Measurements from ENCODE around the gene ASXL1.

The ASXL1 gene

DNA sequence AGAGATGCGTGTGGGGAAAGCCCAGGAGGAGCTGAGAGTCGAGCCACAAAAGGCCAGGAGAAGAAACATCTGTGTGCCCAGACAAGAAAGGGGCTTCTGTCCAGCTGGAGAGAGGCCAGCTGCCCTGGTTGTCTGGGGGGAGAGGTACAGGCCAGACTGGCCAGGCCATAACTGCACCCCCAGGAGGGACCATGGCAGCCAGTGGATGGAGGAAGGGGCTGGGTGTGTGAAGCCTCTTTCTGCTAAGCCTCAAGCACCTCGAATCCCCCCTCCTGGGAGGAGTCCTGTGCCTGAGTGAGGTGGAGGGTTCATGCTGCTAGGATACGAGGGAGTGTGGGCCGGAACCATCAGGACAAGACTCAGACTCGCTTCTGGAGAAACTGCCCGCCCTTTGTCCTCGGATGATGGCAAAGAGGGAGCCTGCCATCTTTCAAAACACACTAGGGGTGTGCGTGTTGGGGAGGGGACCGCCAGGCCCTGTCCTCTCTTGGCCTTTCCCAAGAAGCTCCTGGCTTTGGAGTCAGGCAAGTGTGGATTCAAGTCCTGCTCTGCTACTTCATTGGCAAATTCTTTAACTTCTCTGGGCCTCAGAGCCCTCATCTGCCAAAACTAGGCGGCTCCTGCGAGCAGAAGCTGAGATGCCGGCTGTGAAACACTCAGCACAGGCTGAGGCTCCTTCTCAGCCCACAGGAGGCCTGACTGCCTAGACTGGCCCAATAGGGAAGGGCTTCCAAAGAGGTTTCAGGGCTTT lies 90.3 kb downstream of the ASXL1 start:
- TF ChIP-seq, protein P1, sequence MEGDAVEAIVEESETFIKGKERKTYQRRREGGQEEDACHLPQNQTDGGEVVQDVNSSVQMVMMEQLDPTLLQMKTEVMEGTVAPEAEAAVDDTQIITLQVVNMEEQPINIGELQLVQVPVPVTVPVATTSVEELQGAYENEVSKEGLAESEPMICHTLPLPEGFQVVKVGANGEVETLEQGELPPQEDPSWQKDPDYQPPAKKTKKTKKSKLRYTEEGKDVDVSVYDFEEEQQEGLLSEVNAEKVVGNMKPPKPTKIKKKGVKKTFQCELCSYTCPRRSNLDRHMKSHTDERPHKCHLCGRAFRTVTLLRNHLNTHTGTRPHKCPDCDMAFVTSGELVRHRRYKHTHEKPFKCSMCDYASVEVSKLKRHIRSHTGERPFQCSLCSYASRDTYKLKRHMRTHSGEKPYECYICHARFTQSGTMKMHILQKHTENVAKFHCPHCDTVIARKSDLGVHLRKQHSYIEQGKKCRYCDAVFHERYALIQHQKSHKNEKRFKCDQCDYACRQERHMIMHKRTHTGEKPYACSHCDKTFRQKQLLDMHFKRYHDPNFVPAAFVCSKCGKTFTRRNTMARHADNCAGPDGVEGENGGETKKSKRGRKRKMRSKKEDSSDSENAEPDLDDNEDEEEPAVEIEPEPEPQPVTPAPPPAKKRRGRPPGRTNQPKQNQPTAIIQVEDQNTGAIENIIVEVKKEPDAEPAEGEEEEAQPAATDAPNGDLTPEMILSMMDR (IDR thresholded peaks at IDR 0.05; ENCODE audit: insufficient read depth, low read depth, low read length, missing control alignments) = no peak

DNA sequence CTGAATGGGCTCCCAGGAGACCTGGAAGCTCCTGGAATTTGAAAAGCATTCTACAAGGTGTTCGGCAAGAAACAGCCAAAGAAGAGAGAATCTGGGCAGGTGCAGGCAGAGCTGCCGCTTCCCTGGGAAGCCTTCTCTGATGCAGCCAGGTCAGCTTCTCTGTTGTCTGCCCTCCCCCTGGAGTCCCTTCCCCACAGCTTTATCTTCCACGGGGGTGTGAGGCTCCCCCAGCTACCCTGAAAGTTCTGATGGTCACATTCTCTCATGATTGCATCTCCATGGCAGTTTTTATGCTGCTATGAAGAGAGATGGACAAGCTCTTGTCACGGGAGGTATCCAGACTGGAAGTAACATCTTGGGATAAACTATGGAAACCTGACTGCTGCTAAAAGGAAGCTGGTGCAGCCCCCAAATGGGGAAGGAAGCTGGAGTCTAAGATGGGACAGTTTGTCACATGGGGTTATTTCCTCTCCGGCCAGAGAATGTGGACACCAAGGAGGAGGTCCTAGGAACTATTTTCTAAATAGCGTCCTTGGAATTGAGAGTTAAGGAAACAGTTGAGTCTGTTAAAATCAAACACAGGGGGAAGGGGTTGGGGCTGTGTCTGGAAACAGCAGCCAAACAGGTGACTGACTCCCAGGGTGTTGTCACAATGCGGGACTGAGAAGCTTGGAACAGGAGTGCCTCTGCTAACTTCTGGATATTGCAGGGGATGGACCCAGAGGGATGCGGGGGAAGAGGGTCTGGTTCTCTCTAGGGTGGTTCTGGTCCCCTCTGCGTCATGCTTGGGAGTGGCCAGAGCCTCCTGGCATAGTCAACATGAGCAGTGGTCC lies 91.1 kb downstream of the ASXL1 start:
- TF ChIP-seq, protein P1 (IDR thresholded peaks at IDR 0.05; ENCODE audit: insufficient read depth, low read depth, low read length, missing control alignments) = no peak
- no peak overlapping the region for H3K4me3 ChIP-seq (ENCODE audit: low read depth, low read length)
- DNase-seq (ENCODE audit: low read depth) = no peak

More for the DNA sequence above, 90.3 kb downstream of the ASXL1 start:
- no peak for DNase-seq (ENCODE audit: low read depth)
- H3K4me3 ChIP-seq (ENCODE audit: low read depth, low read length) = no peak overlapping the region

DNA sequence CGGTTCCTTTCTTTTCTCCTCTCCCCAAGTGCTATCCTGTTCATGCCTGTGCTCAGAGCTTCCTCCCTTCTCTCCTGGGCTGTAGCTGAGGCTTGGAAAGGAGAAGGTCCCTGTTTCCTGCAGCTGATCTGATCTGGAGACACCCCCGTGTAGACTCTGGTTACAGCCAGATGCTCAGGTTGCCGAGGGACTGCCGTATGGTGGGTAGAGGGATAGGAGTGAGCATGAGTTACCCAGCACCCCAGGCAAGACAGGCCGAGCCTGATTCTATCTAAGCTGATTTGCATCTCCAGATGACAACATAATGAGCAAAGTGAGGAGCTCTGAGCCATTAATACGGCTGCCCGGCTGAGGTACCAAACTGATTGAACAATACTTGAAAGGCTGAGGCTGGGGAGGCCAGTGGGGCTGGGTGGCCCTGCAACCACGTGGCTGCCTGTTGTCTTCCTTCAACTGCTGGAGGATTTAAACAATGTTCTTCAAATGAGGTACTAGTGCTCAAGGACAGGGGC lies 91.8 kb downstream of the ASXL1 start:
- H3K4me3 ChIP-seq (ENCODE audit: low read depth, low read length) = no peak overlapping the region
- TF ChIP-seq, protein P1 (IDR thresholded peaks at IDR 0.05; ENCODE audit: insufficient read depth, low read depth, low read length, missing control alignments) = no peak
- DNase-seq (ENCODE audit: low read depth) = no peak

DNA sequence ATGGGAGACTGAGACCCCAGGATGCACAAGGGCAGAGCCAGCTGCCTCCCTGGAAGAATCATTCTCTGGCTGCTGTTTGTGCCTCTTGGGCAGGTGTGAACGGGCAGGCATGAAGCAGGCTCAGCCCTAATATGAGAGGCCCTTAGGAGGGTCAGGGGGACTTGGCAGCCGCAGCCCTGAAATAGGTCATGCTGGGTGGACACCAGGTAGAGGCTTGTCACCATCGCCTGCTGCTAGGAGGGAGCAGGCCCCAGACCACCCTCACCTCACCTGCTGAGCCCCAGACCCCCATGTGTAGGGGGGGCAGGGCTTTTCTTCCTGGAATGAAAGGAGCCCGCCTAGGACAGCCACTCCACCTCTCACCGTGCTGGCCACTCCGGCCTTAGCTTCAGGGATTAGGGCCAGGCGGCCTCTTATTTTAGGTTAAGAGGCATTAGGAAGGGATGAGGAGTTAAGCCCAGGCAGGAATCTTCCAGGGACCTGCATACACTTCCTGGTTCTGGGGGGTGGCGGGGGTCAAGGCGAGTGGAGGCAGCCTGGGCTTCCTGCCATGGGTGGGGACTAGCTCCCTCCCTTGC lies 92.4 kb downstream of the ASXL1 start:
- DNase-seq (ENCODE audit: low read depth) = no peak
- H3K4me3 ChIP-seq (ENCODE audit: low read depth, low read length) = no peak overlapping the region
- TF ChIP-seq, protein P1 (IDR thresholded peaks at IDR 0.05; ENCODE audit: insufficient read depth, low read depth, low read length, missing control alignments) = no peak

DNA sequence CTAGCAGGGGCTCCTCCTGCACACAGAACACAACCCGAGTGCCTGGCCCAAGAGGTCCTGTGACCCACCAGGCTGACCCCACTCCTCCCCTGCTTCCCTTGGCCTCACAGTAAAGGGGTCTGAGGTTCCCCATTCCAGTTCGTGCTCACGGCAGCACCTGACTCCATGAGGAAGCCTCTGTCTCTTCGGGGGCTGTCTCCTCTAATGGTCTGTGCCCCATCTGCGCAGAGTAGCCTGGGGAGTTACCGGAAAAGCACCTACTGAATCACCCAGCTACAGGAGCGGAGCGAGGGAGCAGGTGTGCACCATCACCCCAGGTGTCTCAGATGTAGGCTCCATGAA lies 93.2 kb downstream of the ASXL1 start:
- H3K4me3 ChIP-seq (ENCODE audit: low read depth, low read length) = no peak overlapping the region
- DNase-seq (ENCODE audit: low read depth) = no peak
- TF ChIP-seq, protein P1 (IDR thresholded peaks at IDR 0.05; ENCODE audit: insufficient read depth, low read depth, low read length, missing control alignments) = no peak

DNA sequence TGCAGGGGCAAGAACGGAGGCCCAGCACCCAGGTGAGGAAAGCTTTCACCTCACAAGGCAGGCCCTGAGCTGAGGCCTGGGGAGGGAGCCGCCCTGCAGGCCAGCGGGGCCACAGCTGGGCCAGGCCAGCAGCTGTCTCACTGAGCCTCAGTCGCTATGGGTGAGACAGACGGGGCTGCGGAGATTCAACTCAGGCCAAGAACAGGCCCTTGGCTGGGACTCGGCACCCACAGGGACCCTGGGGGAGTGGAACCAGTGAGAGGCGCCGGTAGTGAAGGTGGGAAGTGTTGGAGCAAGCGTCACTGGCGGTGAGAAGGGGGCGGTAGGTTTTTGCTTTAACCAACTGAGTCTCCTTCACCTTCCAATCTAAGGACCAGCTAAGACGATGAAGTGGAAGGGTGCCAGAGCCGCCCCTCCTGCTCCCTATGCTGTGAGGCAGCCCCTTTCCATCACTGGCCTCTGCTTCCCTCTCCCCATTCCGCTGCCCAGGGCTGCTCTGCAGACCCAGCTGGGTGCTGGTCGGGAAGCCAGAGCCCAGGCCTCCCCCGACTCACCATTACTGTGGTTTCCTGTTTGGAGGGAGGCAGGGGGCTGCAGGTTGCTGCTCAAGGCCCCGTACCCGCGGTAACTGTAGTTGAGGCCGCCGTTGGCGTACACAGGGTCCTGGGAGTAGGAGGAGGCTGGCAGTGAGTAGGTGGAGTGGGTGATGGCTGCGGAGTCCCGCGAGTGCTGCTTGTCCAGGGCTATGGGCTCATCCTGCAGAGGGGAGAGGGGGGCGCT lies 93.7 kb downstream of the ASXL1 start:
- TF ChIP-seq, protein P1 (IDR thresholded peaks at IDR 0.05; ENCODE audit: insufficient read depth, low read depth, low read length, missing control alignments) = no peak
- no peak overlapping the region for H3K4me3 ChIP-seq (ENCODE audit: low read depth, low read length)
- no peak for DNase-seq (ENCODE audit: low read depth)
